SK-N-SH treated with all-trans-retinoic acid at 6 μM for 48 hours (cell line): ENCODE measurements around the gene SERPINB1.

Source experiments
- PATZ1 ChIP-seq: fragments of 250-450 bp; sonication (Bioruptor Pico); IDR thresholded peaks from 2 replicates; pipeline ENCODE4 v1.8.0; 2020; ENCODE audit warnings: mild to moderate bottlenecking, moderate library complexity, borderline replicate concordance
- TOX ChIP-seq: fragments of 250-450 bp; sonication (Bioruptor Pico); IDR thresholded peaks from 2 replicates; pipeline ENCODE4 v1.8.0; 2021; ENCODE audit warnings: mild to moderate bottlenecking, moderate library complexity, borderline replicate concordance

GRCh38 chr6:2873643-2874042 lies 32.0 kb upstream of the SERPINB1 start:
- TF ChIP-seq TOX (CRISPR knock-in tag) (no peak), PATZ1 (no peak)
